Measurements from ENCODE around the gene WNT2. TPM values are rescaled to one million over a fixed set of nuclear protein-coding genes. Genes with fewer than 3 reads are reported as not detected.

Gene WNT2
- total and polyA plus RNA-seq, 8 donors: 0.05 to 0.40 (median 0.12) TPM; not detected in 3

- no peak for TF ChIP-seq CTCF (IDR thresholded peaks at IDR 0.05)
- intact Hi-C loops (cut with DNase I): no loop called here
- ATAC-seq (no peak), FAIRE-seq (no peak), DNase-seq (no peak)
- Histone ChIP-seq H3K36me3 (no peaks in the 10 kb centered on the region), H3K4me3 (no peak overlapping the region), H3K4me1 (no peaks in the 10 kb centered on the region), H3K27me3 (no peaks in the 10 kb centered on the region), H3K9me3 (no peaks in the 10 kb centered on the region), H3K27ac (no peak overlapping the region)
These were observed 10.3 kb upstream of the WNT2 start for GRCh38 chr7:117333168-117333567.

- intact Hi-C loops (cut with DNase I): no loop called here
- DNase-seq: no peak
- TF ChIP-seq CTCF (IDR thresholded peaks at IDR 0.05): no peak
- H3K27ac ChIP-seq: no peak overlapping the region
- H3K4me3 ChIP-seq: no peak overlapping the region
- H3K4me1 ChIP-seq: no peaks in the 10 kb centered on the region
- no peaks in the 10 kb centered on the region for H3K9me3 ChIP-seq
- H3K36me3 ChIP-seq: no peaks in the 10 kb centered on the region
- no peaks in the 10 kb centered on the region for H3K27me3 ChIP-seq
- no peak for ATAC-seq
- FAIRE-seq: no peak
These were observed 9.2 kb upstream of the WNT2 start for GRCh38 chr7:117332031-117332430.

GRCh38 chr7:117325836-117326235, 3.0 kb upstream of the WNT2 start:
- Histone ChIP-seq H3K4me3 (no peak overlapping the region), H3K4me1 (peaks cover 0 to 6% (median 0%) of the 10 kb centered on the region in 3 donors), H3K27me3 (peaks cover 0 to 8% (median 3%) of the 10 kb centered on the region in 4 donors), H3K27ac (no peak overlapping the region), H3K9me3 (no peaks in the 10 kb centered on the region), H3K36me3 (no peaks in the 10 kb centered on the region)
- WGBS, 2 donors: 59 to 61% methylated on average over 1 of the region's 1 CpG
- DNase-seq: no peak
- intact Hi-C loops (cut with DNase I): no loop called here
- no peak for ATAC-seq
- no peak for TF ChIP-seq CTCF (IDR thresholded peaks at IDR 0.05)
- no peak for FAIRE-seq

- ATAC-seq: no peak
- no peak for DNase-seq
- Histone ChIP-seq H3K4me3 (peak overlapping the region in 2 of 4 donors; percentile 27 to 44), H3K36me3 (no peaks in the 10 kb centered on the region), H3K9me3 (no peaks in the 10 kb centered on the region), H3K4me1 (peaks cover 0 to 6% (median 0%) of the 10 kb centered on the region in 3 donors), H3K27me3 (peaks cover 0 to 8% (median 3%) of the 10 kb centered on the region in 4 donors), H3K27ac (no peak overlapping the region)
- TF ChIP-seq CTCF (IDR thresholded peaks at IDR 0.05): no peak
- WGBS, 2 donors: 70 to 71% methylated on average over 4 of the region's 4 CpGs
- intact Hi-C loops (cut with DNase I): no loop called here
- FAIRE-seq: no peak
These were observed 2.1 kb upstream of the WNT2 start for GRCh38 chr7:117324960-117325359.

- FAIRE-seq: no peak
- WGBS, 2 donors: 1% methylated on average over 65 to 67 of the region's 67 CpGs
These were observed 1.2 kb upstream of the WNT2 start for GRCh38 chr7:117323851-117324711.

More at GRCh38 chr7:117323851-117324711, 1.2 kb upstream of the WNT2 start:
- H3K36me3 ChIP-seq: no peaks in the 10 kb centered on the region
- no peak for TF ChIP-seq CTCF (IDR thresholded peaks at IDR 0.05)
- peaks cover 0 to 6% (median 0%) of the 10 kb centered on the region in 3 donors for H3K4me1 ChIP-seq
- peak overlapping the region; percentile 8 to 44 (median 21) for H3K4me3 ChIP-seq
- peak; percentile 56 to 77 (median 70) for ATAC-seq
- peak in 4 of 6 donors; percentile 12 to 77 (median 47) for DNase-seq
- no peaks in the 10 kb centered on the region for H3K9me3 ChIP-seq
- H3K27me3 ChIP-seq: peaks cover 0 to 8% (median 3%) of the 10 kb centered on the region in 4 donors
- intact Hi-C loops (cut with DNase I): no loop called here
- no peak overlapping the region for H3K27ac ChIP-seq

Measured in pancreas (tissue), 10 donors.